ENCODE results near the gene MSI2.

Gene MSI2

DNA sequence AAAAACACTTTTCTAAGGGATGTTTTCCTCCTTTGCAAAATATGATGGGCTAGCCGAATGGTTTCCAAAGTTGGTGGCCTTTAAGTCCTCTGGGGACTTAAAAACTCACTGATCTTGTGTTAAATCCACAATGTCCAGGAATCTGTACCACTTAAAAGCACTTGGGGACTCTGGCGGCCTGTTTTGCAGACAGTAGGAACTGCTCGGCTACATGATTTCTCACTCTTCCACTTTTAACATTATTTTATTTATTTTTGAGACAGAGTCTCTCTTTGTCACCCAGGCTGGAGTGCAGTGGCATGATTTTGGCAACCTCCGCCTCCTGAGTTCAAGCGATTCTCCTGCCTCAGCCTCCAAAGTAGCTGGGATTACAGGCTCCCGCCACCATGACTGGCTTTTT, 9.1 kb upstream of the MSI2 start:
- no peak for DNase-seq

DNA sequence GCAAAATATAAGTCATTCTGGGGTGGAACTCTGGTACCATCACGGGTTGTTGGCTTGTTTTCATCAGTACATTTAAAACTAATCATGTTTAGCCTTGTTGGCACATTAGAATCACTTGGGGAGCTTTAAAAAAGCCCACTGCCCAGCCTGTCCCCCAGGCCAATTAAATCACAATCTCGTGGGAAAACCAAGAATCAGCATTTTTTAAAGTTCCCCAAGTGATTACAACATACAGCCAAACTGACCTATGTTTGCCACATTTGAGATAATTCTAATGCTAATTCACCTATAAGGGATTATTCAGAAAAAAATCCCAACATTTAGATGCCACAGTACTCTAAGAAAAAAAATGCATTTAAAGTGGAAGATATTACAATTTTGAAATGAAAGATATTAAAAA, 8.4 kb upstream of the MSI2 start:
- no peak for DNase-seq

DNA sequence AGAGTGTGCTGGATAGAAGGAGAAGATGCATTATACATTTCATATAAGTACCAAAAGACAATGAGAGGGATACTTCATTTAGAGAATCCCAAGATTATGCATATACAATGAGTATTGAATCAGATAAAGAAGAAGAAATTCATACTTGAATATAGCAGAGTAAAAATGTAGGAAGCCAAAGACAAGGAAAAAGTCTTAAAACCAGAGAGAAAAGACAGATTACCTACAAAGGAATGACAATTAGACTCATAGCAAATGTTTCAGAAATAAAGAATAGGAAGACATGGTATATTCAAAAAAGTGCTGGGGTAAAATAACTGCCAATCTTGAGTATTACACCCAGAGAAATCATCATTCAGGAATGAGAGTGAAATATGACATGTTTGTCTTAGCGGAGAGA, 6.8 kb upstream of the MSI2 start:
- DNase-seq = no peak

DNA sequence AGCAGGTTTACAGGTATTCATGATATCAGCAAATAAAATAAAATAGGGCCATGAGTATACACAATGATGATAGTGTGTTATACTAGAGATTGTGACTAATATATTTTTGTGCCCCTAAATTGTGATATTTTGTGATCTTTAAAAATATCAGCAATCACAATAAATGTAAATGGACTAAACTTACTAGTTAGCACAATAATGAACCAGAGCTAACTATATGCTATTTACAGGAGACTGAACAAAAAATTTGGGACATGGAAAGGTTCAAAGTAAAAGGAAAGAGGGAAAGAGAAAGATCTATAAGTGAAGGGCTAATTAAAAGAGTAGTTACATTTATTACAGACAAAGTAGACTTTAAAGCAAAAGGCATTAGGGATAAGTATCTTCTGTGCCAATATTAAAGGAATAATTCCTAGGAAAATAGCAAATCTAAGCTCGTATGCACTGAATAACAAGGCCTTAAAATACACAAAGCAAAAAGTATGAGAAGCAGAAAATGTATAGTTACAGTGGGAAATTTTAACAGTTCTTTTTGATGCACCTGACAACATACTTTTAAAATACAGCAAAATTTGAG, 5.0 kb upstream of the MSI2 start:
- DNase-seq = no peak

DNA sequence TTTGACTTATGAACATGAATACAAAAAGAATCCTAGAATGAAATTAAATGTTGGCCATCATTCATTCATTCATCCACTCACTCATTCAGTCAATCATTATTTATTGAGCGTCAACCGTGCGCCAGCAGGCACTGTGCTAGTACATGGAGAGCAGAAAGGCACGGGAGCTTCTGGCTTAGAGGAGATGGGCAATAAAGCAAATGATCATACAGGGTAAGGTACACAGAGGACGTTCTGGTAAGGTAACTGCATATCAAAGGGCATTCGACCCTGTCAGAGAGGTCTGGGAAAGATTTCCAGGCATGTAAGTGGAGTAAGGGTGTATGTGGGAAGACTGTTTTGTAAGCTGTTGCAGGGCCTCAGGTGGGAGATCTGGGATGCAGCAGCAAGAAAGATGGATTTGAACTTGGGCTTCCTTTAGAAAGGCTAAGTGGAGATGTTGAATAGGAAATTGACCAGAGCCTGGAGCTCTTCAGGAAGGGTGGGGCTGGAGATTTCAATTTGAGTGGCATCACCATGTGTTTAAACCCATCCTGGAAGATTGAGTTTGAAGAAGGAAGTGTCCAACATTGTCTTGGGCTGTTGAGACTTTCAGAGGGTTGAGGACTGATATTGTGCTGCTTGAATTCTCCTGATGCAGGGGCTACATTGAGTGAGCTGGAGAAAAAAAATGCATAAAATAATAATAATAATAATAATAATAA, 2.8 kb upstream of the MSI2 start:
- DNase-seq = no peak

DNA sequence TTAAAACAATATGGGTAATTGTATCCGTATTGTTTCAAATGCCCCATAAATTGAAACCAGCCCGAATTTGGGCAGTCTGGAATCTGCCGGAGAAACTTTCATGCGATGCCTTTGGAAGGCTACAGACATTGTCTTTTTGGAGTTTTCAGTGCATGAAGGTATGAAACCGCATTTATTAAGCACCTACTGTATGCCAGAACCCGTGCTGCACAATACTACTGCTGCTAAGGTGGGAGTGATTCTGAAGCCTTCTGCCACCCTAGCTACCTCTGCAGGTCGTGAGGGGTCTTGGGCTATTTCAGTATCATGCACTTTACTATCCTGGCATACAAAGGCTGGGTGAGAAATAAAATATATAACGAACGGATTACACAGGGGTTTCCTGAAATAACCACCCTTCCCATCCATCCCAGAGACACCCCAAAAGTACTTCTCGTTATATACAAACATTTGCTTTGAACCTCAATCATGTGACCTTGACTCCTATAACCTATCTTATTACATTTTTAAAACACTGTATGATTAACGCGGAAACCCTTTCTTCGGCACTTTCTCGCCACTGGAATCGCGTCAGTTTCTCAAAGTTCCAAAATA, 1.0 kb upstream of the MSI2 start:
- no peak for DNase-seq

DNA sequence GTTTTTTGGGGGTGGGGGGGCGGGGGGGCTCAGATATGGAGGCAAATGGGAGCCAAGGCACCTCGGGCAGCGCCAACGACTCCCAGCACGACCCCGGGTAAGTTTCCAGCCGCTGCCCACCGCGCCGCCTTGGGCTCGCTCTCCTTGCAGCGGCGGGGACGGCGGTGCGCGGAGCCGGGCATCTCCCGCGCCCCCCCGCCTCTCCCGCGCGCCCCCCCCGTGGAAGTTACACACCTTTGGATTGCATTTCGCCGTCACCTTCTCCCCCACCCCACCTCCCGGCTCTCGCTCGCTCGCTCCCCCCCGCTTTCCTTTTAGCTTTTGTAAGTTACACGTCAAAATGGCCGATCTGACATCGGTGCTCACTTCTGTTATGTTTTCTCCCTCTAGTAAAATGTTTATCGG, 387 bp downstream of the MSI2 start:
- DNase-seq = no peak

DNA sequence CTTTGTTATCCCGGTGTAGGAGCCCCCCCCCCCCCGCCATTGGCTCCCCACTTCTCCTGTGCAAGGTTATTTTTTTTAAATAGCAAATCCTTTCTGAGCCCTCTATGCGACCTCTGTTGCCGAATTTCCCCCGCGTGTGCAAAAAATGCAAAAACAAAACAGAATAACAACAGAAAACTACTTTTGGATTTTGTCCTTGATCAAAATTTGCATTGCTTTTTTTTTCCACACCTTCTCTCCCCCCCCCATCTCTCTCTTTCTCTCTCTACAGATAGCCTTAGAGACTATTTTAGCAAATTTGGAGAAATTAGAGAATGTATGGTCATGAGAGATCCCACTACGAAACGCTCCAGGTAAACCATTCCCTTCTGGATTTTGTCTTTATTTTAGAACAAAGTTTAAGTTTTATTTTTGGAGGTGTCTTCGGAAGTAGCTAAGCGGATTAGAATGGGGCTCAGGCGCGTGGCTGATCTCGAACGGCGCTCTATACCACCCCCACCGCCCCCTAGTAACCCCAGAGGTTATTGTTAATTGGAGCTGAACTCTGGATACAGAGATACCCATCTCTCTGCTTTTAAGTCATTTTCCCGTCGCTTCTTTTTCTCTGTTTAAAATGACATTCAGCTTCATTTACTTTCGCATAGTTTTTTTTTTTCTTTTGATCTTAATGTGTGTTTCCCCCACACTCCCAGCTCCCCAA, 1.0 kb downstream of the MSI2 start:
- no peak for DNase-seq

DNA sequence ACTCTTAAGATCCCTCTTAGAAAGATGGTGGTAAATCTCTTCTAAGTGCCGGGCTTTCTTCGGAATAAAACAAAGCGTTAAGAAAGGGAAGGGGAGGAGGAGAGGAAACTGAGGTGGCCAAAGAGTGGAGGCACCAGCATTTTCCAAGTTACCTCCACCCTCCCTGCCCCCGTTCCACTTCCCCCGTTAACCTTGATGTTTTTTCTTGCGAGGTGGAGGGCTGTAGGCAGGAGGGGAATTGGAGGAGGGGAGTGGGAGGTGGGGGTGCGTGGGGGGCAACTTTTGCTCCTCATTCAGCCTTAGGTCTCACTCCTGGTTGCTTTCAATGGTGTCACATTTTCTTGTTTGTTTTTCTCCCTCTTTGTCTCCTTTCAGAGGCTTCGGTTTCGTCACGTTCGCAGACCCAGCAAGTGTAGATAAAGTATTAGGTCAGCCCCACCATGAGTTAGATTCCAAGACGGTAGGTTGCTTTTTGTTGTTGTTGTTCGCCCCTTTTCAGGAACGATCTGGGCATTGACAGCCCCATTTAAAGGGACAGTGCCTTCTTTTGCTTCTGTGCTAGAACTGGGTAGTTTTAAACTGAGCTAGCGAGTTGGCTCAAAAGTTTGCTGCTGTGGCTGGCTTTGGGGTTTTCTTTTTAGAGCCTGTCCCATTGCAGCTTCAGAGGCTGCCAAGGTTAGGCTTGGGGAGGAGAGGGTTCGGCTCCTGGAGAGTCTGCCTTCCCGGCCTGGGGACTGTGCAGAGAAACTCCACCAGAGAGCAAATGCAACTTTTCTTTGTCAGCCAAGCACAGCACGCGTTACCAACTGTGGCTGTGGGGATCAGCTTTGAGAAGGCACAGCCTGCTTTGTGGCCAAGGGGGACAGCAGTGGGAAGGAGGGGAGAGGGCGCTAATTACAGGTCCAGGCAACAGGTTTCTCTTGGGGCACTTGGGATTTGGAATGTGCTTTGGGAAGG, 1.9 kb downstream of the MSI2 start:
- DNase-seq = no peak

DNA sequence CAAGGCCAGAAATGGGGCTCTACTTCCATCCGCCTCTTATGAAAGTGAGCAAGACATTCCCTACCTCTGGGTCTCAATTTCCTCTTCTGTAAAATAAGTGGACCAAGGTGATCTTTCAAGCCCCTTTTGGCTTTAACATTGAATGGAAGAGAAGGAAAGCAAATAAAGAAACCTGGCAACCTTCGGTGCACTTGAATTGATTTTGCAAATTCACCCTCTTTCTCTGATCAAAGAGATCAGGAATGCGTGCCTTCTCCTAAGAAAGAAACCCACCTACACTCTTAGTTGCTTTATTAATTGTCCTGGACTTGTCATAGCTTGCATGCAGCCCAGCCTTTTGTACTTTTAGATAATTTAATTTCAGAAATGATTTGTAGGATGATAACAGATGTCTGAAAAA, 3.0 kb downstream of the MSI2 start:
- DNase-seq = no peak

DNA sequence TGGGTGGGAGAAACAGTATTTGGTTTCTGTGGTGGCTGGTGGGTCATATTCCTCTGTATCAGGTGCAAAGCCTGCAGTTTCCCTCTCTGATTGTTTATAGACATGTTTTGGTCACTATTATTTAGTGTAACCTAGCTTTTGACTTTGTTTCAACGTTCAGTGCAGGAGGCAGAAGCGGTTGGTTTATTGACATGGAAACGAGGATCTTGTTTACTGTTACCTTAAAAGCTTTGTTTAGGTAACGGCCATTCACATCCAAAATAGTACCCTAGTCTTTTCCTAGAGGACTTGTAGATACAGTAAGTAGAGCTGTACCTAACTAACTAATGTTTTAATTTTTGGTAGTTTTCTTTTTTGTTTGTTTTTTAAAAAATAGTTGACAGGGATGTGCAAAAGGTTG, 3.5 kb downstream of the MSI2 start:
- no peak for DNase-seq

DNA sequence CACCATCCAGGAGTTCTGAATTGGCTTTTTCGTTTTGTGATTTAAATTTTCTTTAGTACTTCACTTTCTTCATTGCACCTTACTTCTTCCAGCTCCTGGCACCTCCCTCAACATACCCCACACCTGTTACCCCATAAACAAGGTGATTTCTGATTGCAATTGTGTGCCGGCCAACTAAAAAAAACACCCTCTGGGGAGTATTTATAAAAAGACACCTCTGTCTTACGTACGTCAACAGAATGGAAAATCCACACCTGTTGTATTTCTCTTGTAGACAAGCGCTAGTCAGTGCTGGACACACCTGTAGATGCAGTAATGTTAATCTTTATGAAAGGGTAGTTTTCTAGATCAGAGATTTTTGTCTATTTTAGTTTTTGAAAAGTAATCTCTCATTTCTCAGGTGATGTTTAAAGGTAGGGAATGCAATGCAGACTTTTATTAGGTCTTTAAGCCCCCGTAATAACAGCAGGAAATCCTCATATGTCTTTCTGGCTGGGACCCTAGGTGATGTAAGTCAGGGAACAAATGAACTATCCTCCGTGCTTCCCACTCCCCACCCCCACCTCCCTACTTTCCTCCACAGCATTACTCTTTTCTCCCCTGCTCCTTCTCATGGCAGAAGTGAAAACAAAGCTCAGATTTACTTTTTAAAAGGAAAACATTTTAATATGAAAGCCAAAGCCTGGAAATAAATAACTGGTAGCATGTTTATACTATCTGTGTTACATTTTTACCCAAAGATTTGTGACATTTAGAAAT, 4.2 kb downstream of the MSI2 start:
- DNase-seq = no peak

DNA sequence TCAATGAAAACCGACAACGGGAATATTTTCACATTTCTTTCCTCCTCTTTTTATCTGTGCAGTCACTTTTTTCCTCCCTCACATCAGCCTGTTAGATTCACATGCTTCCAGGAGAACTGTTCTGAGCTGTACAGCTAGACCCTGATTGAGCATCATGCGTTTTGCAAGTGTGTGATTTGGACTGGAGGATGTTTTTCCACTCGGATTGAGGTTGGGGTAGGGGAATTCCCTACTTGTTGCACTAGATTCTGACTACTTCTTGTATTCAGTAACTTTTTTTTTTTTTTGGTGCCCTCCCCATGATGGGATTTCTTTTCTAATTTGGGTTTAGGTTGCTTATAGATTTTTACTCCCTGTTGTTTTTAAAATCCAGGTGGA, 4.8 kb downstream of the MSI2 start:
- DNase-seq = no peak

DNA sequence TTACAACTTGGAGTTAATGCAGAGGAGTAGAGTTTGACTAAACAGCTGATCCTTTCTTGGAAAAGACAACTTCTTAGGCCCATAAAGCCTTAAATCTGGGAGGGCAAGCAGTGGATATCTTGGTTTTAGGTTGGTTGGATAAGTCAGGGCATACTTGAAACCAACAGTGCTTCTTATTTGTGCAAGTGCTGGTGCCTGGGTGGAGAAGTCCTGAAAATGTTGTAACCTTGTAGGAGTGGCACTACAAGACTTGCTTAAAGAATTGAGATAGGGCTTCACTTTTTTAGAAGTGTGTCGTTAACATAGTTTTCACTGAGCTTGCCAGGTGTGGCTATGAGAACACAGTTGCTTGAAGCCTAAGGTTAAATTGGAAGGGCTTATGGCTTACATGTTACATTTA, 6.2 kb downstream of the MSI2 start:
- no peak for DNase-seq

DNA sequence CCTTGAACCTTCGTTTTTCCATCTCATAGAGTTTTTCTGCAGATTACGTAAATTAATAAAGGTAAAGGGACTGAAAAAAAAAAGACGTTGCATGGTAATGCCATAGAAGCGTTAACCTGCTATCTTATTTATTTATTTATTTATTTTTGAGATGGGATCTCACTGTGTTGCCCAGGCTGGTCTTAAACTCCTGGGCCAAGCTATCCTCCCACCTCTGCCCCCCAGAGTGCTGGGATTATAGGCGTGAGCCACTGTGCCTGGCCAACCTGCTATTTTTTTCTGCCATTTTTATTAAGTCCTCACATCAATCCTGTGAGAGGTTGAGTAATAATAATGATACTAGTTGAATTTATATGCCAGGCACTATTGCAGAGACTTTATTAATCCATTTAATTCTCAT, 7.9 kb downstream of the MSI2 start:
- no peak for DNase-seq

DNA sequence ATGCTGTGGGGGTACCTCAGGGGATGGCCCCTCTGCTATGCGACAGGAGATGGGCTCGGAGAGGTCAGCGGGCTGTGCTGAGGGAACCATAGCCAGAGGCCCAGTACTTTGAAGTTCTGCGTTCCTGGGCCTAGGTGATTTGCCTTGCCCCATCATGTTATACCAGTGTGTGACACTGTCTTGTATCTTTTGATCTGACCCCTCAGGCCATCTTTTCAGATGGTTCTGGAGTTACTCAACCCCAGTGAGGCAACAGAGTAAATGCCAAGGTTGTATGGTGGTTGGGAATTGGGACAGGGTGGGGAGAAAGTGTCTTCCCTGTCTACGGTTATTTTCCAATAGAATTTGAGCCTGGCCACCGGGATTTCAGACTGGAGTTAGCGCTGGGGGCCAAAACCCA, 8.5 kb downstream of the MSI2 start:
- DNase-seq = no peak

DNA sequence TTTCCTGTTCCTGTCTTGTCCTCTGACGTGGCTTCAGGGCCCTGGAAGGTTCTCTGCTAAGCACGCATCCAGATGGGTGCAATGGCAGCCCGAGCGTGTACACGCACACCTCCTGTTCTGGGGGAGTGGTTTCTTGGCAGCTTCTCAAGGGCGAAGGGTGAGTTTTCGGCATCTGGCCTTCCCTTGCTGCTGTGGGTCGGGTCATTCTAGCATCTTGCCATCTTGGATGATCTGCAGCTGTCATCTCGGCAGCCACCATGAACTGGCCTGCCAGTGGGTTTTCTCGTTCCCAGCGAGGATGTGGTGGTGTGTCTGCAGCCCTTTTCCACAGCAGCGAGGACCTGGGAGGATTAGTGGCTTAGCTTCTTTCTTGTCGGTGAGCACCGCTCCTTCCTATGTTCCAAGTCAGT, 10.6 kb downstream of the MSI2 start:
- DNase-seq = no peak

DNA sequence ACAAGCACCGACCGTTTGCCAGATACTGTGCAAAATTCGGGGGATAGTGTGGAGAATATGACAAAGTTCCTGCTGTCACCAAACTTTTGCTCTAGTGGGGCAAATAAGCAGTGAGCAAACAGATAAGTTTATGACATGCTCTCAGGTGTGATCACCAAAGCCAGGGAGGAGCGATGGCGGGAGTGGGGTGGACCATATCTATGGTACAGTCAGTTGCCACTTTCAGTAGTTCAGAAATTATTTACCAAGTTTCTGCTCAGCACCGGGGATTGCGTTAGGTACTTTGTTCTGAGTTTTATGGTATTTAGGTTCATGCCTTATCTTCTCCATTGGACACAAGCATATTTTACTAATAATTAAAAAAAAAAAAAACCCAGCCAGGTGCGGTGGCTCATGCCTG, 11.9 kb downstream of the MSI2 start:
- no peak for DNase-seq

DNA sequence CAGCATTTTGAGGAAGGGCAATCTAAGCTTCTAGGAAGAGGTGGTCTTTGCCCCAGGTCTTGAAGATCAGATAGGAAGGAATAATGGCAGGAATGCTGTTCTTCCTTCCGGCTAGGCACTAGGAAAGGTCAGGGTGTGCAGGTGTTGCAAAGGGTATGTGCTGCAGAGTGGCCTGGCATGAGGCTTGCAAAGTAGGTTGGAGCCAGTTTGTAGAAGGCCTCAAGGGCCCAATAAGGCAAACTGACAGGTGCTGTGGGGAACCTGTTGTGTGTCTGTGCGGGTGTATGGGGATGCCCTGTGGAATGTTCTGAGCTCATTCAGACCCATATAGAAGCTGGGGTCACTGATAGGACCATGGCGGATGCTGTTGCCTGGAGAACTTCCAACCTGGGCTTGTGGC, 12.7 kb downstream of the MSI2 start:
- no peak for DNase-seq

DNA sequence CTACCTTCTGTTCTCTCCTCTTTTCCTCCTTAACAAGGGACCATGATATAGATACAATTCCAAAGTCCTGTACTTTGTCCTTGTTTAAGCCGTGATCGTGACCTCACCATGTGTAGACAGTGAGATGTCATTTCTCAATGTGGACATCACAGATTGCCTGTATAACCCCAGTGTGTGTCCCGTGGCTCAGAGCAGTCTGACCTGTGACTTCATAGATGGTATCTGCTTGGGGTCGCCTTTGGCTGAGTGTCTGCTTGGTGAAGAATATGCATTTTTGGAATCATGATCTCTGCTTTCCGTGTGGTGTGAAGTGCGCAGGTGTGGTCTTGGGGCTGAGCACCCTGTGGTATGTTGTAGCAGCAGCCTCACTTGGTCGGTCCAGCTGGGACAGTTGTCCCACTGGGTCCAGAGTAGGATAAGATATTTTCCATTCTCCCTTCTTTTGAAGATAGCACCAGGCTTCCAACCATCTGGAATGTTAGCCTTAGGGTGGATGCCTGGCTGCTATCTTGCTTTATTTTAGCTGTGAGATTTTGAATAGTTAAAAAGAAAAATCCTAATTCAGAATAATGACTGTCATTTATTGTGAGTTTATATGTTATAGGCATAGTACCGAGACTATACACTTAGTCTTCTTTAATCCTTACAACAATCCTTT, 13.4 kb downstream of the MSI2 start:
- DNase-seq = no peak

DNA sequence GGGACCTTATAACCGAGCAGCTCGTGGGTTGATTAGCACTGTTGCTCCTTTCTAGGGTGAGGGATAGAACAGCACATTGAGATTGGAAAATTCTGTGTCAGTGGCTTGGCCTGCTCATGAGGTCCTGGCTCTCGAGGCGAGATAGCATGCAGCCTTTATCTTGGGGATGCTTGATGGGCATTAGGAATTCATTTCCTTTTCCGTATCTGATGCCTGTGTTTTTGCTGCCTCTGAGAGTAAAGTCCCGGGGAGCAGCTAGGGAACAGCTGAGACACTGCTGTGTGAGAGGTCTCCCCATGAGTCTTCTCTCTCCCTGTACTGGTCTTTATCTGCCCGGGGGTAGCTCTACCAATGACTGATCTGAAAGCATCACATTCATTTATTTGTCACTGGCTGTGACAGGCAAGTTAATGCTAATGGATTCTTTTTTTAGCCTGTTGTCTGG, 14.5 kb downstream of the MSI2 start:
- no peak for DNase-seq

Data from inflammatory macrophage (primary cell).